Measurements from ENCODE around the gene RNF19B. TPM values are rescaled to one million over a fixed set of nuclear protein-coding genes. Genes with fewer than 3 reads are reported as not detected.
A peak's percentile ranks its signal among the peaks of the same experiment; 100 is the strongest.
"Not testable (repeated sequence)": the region's sequence is repeated elsewhere in the genome, so short reads cannot be mapped to it uniquely, and the experiment has no call there.

The RNF19B gene
- polyA plus RNA-seq, 1 donor = 31.3 TPM

GRCh38 chr1:32993324-32993636, 28.7 kb upstream of the RNF19B start:
- not testable (repeated sequence) for H3K9me3 ChIP-seq (ENCODE audit: control insufficient read depth, low read depth, low read length); H3K27me3 ChIP-seq (ENCODE audit: control insufficient read depth, insufficient read depth, low read length); DNase-seq; H3K36me3 ChIP-seq (ENCODE audit: control insufficient read depth, insufficient read depth, low read length); H3K4me3 ChIP-seq (ENCODE audit: low read length); H3K27ac ChIP-seq (ENCODE audit: low read length)
- WGBS (ENCODE audit: insufficient coverage, low lambda C conversion rate) = no CpG with 5 or more reads among the region's 8 CpGs
- H3K4me1 ChIP-seq (ENCODE audit: control insufficient read depth, insufficient read depth, low read length) = peaks cover 21% of the 10 kb centered on the region

GRCh38 chr1:32992489-32993323, 28.1 kb upstream of the RNF19B start:
- WGBS (ENCODE audit: insufficient coverage, low lambda C conversion rate) = no CpG with 5 or more reads among the region's 7 CpGs
- Histone ChIP-seq H3K4me1 (ENCODE audit: control insufficient read depth, insufficient read depth, low read length) (peaks cover 16% of the 10 kb centered on the region), H3K27ac (ENCODE audit: low read length) (peak overlapping the region; percentile 68), H3K9me3 (ENCODE audit: control insufficient read depth, low read depth, low read length) (no peaks in the 10 kb centered on the region), H3K36me3 (ENCODE audit: control insufficient read depth, insufficient read depth, low read length) (no peaks in the 10 kb centered on the region), H3K4me3 (ENCODE audit: low read length) (no peak overlapping the region), H3K27me3 (ENCODE audit: control insufficient read depth, insufficient read depth, low read length) (no peaks in the 10 kb centered on the region)
- peak; percentile 90 to 94 for DNase-seq

GRCh38 chr1:32991819-32992488, 27.3 kb upstream of the RNF19B start:
- H3K4me1 ChIP-seq (ENCODE audit: control insufficient read depth, insufficient read depth, low read length) = peaks cover 16% of the 10 kb centered on the region
- H3K4me3 ChIP-seq (ENCODE audit: low read length) = no peak overlapping the region
- DNase-seq = no peak
- WGBS (ENCODE audit: insufficient coverage, low lambda C conversion rate) = 80% methylated on average over 1 of the region's 9 CpGs
- H3K27ac ChIP-seq (ENCODE audit: low read length) = peak overlapping the region; percentile 68
- no peaks in the 10 kb centered on the region for H3K27me3 ChIP-seq (ENCODE audit: control insufficient read depth, insufficient read depth, low read length)
- no peaks in the 10 kb centered on the region for H3K36me3 ChIP-seq (ENCODE audit: control insufficient read depth, insufficient read depth, low read length)
- H3K9me3 ChIP-seq (ENCODE audit: control insufficient read depth, low read depth, low read length) = no peaks in the 10 kb centered on the region

- peaks cover 16% of the 10 kb centered on the region for H3K4me1 ChIP-seq (ENCODE audit: control insufficient read depth, insufficient read depth, low read length)
- H3K9me3 ChIP-seq (ENCODE audit: control insufficient read depth, low read depth, low read length) = no peaks in the 10 kb centered on the region
- H3K4me3 ChIP-seq (ENCODE audit: low read length) = no peak overlapping the region
- 100% methylated on average over 1 of the region's 5 CpGs for WGBS (ENCODE audit: insufficient coverage, low lambda C conversion rate)
- DNase-seq = no peak
- H3K27ac ChIP-seq (ENCODE audit: low read length) = peak overlapping the region; percentile 68
- no peaks in the 10 kb centered on the region for H3K27me3 ChIP-seq (ENCODE audit: control insufficient read depth, insufficient read depth, low read length)
- no peaks in the 10 kb centered on the region for H3K36me3 ChIP-seq (ENCODE audit: control insufficient read depth, insufficient read depth, low read length)
These were observed 26.8 kb upstream of the RNF19B start for GRCh38 chr1:32991386-32991785.

- no peaks in the 10 kb centered on the region for H3K9me3 ChIP-seq (ENCODE audit: control insufficient read depth, low read depth, low read length)
- no peaks in the 10 kb centered on the region for H3K36me3 ChIP-seq (ENCODE audit: control insufficient read depth, insufficient read depth, low read length)
- no peaks in the 10 kb centered on the region for H3K27me3 ChIP-seq (ENCODE audit: control insufficient read depth, insufficient read depth, low read length)
- H3K27ac ChIP-seq (ENCODE audit: low read length) = no peak overlapping the region
- H3K4me1 ChIP-seq (ENCODE audit: control insufficient read depth, insufficient read depth, low read length) = peaks cover 16% of the 10 kb centered on the region
- no CpG with 5 or more reads among the region's 5 CpGs for WGBS (ENCODE audit: insufficient coverage, low lambda C conversion rate)
- no peak overlapping the region for H3K4me3 ChIP-seq (ENCODE audit: low read length)
- DNase-seq = no peak
These were observed 26.3 kb upstream of the RNF19B start for GRCh38 chr1:32990887-32991286.

- DNase-seq = no peak
- Histone ChIP-seq H3K4me1 (ENCODE audit: control insufficient read depth, insufficient read depth, low read length) (peaks cover 16% of the 10 kb centered on the region), H3K27me3 (ENCODE audit: control insufficient read depth, insufficient read depth, low read length) (no peaks in the 10 kb centered on the region), H3K9me3 (ENCODE audit: control insufficient read depth, low read depth, low read length) (no peaks in the 10 kb centered on the region), H3K4me3 (ENCODE audit: low read length) (no peak overlapping the region), H3K27ac (ENCODE audit: low read length) (no peak overlapping the region), H3K36me3 (ENCODE audit: control insufficient read depth, insufficient read depth, low read length) (no peaks in the 10 kb centered on the region)
- no CpG with 5 or more reads among the region's 6 CpGs for WGBS (ENCODE audit: insufficient coverage, low lambda C conversion rate)
These were observed 24.8 kb upstream of the RNF19B start for GRCh38 chr1:32989160-32990050.

GRCh38 chr1:32988665-32989064, 24.1 kb upstream of the RNF19B start:
- Histone ChIP-seq H3K27me3 (ENCODE audit: control insufficient read depth, insufficient read depth, low read length) (no peaks in the 10 kb centered on the region), H3K4me1 (ENCODE audit: control insufficient read depth, insufficient read depth, low read length) (peaks cover 16% of the 10 kb centered on the region), H3K9me3 (ENCODE audit: control insufficient read depth, low read depth, low read length) (no peaks in the 10 kb centered on the region), H3K4me3 (ENCODE audit: low read length) (no peak overlapping the region), H3K27ac (ENCODE audit: low read length) (no peak overlapping the region), H3K36me3 (ENCODE audit: control insufficient read depth, insufficient read depth, low read length) (no peaks in the 10 kb centered on the region)
- DNase-seq = no peak

- H3K27ac ChIP-seq (ENCODE audit: low read length) = no peak overlapping the region
- H3K4me1 ChIP-seq (ENCODE audit: control insufficient read depth, insufficient read depth, low read length) = peaks cover 12% of the 10 kb centered on the region
- H3K9me3 ChIP-seq (ENCODE audit: control insufficient read depth, low read depth, low read length) = no peaks in the 10 kb centered on the region
- no peaks in the 10 kb centered on the region for H3K36me3 ChIP-seq (ENCODE audit: control insufficient read depth, insufficient read depth, low read length)
- no CpG with 5 or more reads among the region's 1 CpG for WGBS (ENCODE audit: insufficient coverage, low lambda C conversion rate)
- no peak for DNase-seq
- no peaks in the 10 kb centered on the region for H3K27me3 ChIP-seq (ENCODE audit: control insufficient read depth, insufficient read depth, low read length)
- H3K4me3 ChIP-seq (ENCODE audit: low read length) = no peak overlapping the region
These were observed 20.6 kb upstream of the RNF19B start for GRCh38 chr1:32985226-32985625.

- DNase-seq = no peak
- Histone ChIP-seq H3K4me3 (ENCODE audit: low read length) (no peak overlapping the region), H3K27me3 (ENCODE audit: control insufficient read depth, insufficient read depth, low read length) (no peaks in the 10 kb centered on the region), H3K36me3 (ENCODE audit: control insufficient read depth, insufficient read depth, low read length) (no peaks in the 10 kb centered on the region), H3K27ac (ENCODE audit: low read length) (no peak overlapping the region), H3K9me3 (ENCODE audit: control insufficient read depth, low read depth, low read length) (no peaks in the 10 kb centered on the region), H3K4me1 (ENCODE audit: control insufficient read depth, insufficient read depth, low read length) (peaks cover 12% of the 10 kb centered on the region)
- no CpG with 5 or more reads among the region's 1 CpG for WGBS (ENCODE audit: insufficient coverage, low lambda C conversion rate)
These were observed 20.0 kb upstream of the RNF19B start for GRCh38 chr1:32984455-32985171.

GRCh38 chr1:32984090-32984454, 19.5 kb upstream of the RNF19B start:
- Histone ChIP-seq H3K9me3 (ENCODE audit: control insufficient read depth, low read depth, low read length) (no peaks in the 10 kb centered on the region), H3K4me1 (ENCODE audit: control insufficient read depth, insufficient read depth, low read length) (peaks cover 12% of the 10 kb centered on the region), H3K4me3 (ENCODE audit: low read length) (no peak overlapping the region), H3K36me3 (ENCODE audit: control insufficient read depth, insufficient read depth, low read length) (no peaks in the 10 kb centered on the region), H3K27me3 (ENCODE audit: control insufficient read depth, insufficient read depth, low read length) (no peaks in the 10 kb centered on the region), H3K27ac (ENCODE audit: low read length) (no peak overlapping the region)
- no CpG with 5 or more reads among the region's 4 CpGs for WGBS (ENCODE audit: insufficient coverage, low lambda C conversion rate)
- DNase-seq = no peak
